ENCODE data around the gene USP5.

The USP5 gene

DNA sequence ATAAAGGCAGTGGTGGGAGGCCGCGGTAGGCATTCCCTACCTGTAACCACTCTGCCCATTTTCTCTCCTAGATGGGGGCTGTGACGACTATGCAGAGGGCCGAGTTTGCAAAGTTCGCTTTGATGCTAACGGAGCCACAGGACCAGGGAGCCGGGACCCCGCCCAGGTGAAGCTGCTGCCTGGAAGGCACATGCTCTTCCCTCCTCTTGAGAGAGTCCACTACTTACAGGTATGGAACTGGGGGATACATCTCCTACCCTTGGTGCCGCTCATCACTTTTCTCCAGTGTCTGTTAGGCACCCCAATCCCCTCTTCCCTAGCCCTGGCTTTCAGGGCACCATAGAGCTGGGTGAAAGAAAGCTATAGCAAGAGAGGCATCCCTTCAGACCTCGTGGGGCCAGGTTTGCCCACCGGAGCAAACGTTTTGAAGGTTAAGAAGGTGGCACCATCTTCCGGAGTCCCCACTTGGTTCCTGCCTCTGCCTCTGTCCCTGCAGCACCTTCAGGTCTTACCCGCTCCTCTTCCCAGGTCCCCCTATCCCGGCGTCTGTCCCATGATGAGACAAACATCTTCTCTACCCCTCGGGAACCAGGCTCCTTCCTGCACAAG, 25.7 kb upstream of the USP5 start:
- DNase-seq: no peak

DNA sequence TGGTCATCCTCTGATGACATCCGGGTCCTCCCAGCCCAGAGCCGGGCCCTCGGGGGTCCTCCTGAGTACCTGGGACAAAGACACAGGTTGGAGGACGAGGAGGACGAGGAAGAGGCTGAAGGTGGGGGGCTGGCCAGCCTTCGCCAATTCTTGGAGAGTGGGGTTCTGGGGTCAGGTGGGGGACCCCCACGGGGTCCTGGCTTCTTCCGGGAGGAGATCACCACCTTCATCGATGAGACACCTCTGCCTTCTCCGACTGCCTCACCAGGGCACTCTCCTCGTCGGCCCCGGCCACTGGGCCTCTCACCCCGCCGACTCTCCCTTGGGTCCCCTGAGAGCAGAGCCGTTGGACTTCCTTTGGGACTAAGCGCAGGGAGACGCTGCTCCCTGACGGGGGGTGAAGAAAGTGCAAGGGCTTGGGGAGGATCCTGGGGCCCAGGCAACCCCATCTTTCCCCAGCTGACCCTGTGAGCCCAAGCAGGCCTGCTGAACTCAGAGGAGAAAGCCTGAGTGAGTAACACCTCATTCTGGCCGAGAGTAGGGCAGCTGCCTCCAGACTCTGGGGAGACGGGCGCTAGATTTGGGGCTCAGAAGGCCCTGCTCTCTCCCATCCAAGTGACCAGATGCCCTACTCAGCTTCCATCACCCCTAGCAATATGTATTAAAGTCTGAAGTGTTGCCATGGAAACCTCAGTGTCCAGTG, 25.1 kb upstream of the USP5 start:
- DNase-seq: no peak

- DNase-seq: peak; percentile 72
Observed at GRCh38 chr12:6827437-6827911, 24.5 kb upstream of the USP5 start.

DNA sequence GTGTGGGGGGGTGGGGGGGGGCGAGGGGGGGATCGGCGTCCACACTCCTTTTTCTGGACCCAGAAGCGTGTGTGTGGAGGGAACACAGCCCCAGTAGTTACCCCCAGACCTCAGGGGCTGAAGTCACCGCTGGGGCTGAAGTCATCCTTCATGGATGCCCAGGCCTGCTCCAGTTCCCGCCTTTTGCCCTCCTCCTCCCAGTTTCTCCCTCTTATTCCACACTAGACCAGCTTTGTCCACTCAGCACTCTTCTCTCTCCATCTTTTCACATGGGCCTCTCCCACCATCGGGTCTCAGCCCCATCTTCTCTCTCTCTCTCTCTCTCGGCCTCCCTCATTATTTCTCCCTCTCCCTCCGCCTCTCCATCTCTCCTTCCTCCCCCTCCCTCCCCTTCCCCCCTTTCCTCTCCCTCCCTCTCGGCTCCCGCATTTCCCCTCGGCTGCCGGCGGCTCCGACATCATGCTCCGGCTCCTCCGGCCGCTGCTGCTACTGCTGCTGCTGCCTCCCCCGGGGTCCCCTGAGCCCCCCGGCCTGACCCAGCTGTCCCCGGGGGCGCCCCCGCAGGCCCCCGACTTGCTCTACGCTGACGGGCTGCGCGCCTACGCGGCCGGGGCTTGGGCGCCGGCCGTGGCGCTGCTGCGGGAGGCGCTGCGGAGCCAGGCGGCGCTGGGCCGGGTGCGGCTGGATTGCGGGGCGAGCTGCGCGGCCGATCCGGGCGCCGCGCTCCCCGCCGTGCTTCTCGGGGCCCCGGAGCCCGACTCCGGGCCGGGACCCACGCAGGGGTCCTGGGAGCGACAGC, 23.8 kb upstream of the USP5 start, which contains the start of gene P3H3:
Gene P3H3, plus strand, starts transcription at position 426 of the 799 bp plus-strand sequence. Its CDS starts 34 bp downstream, at position 460.
- no peak for DNase-seq

GRCh38 chr12:6828781-6829535, 23.0 kb upstream of the USP5 start:
- DNase-seq: peak; percentile 64

DNA sequence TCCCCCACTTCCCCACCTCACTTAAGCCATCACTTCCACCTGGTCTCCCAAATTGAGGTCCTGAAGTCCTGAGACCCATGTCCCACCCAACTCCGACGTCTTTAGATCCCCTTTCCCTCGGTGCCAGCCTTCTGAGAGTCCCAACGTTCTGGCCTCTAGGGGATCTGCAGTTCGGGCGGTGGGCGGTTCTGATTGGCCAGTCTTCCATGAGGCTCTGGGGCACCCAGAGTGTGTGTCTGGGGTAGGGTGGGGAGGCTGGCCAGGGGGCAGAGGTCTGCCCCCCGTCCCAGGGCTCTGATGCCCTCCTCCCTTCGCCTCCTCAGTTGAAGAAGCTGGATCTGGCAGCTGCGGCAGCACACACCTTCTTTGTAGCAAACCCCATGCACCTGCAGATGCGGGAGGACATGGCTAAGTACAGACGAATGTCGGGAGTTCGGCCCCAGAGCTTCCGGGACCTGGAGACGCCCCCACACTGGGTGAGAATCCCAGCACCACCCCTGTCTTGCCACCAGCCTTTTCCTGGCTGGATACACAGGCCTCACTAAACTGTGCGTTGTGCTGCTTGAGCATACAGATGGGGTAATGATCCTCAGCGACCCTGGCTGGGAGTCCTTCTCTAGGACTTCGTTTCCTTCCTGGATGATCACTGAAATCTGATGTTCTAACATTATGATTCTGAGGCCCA, 22.3 kb upstream of the USP5 start:
- DNase-seq: no peak

DNA sequence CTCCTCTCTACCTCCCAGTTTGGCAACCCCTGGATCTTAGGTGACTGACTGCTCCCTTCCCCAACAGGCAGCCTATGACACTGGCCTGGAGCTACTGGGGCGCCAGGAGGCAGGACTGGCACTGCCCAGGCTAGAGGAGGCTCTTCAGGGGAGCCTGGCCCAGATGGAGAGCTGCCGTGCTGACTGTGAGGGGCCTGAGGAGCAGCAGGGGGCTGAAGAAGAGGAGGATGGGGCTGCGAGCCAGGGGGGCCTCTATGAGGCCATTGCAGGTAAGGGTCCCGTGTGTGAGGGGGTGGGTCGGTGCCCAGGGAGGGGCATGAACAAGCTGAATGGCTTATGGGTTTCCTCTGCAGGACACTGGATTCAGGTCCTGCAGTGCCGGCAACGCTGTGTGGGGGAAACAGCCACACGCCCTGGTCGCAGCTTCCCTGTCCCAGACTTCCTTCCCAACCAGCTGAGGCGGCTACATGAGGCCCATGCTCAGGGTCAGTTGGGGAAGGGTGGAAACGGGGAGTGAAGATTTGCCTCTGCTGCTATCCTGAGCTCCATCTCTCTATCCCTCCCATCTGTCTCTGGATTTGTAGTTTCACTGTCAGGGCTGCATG, 21.6 kb upstream of the USP5 start:
- no peak for DNase-seq

DNA sequence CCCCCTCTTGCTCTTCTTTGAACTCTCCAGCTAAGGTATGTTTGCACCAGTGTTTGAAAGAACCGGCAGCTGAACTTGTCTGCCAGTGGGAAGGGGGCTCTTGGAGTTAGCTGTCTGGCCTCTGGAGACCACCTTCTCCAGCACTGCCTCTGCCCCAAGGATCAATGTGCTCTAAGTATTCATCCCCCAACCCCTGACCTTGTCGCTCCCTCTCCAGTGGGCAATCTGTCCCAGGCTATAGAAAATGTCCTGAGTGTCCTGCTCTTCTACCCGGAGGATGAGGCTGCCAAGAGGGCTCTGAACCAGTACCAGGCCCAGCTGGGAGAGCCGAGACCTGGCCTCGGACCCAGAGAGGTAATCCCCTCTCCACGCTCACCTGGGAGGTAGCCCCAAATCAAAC, 21.0 kb upstream of the USP5 start:
- DNase-seq: no peak

DNA sequence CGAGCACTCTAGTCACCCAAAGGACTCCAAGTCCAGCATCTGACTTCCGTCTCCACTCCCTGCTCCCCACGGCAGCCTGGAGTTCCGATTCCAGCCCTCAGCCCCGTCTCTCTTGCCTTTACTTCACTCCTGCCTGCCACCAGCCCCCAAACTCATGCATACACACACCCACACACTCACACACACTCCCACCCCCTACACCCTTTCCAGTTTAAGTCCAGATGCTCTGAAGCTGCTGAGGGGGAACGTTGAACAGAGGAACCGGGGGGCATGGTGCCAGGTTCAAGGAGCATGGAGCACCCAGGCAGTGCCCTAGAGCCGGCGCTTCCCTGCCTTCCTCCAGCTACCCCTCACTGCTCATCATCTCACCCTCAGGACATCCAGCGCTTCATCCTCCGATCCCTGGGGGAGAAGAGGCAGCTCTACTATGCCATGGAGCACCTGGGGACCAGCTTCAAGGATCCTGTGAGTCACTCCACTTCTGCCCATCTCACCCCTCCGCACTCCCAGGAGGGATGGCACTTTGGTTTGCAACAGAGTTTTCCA, 20.4 kb upstream of the USP5 start:
- DNase-seq: no peak

DNA sequence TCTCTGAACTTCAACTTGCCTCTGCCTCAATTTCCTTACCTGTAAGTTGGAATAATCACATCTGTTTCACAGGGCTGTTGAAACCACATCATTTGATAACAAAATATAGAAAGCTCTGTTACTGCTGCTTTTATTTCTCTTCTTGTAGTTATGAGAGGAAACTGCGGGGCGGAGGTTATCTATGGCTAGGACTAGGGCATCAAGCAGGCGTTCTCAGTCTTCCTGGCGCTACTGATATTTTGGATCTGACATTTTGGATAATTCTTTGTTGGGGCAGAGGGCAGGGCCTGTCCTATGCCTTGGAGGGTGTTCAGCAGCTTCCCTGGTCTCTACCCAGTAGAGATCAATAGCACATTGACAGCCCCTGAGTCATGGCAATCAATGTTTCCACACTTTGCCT, 19.8 kb upstream of the USP5 start:
- no peak for DNase-seq

DNA sequence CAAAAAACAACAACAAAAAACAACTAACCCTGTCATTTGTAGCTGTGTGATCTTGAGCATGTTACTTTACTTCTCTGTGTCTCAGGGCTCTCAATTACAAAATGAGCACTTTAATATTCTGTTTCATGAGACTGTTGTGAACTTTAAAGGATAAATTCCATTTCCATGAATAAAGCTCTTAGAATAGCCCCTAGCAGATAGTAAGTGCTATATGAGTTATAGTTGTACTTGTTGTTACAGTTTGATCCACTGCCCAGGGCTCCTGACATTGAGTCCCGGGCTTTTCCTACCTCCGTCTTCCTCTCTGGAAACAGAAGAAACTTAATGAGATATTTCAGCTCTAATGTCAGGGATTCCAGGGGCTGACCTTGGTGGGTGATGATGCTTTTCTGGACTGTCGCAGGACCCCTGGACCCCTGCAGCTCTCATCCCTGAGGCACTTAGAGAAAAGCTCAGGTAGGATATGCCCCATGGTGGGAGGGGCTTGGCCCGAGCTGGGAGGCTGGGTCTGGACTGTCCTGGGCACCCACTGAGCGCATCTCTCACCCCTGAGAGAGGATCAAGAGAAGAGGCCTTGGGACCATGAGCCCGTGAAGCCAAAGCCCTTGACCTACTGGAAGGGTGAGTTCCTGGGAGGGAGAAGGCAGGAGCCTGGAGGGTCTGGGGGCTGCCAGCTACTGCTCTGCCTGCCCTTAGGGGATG, 18.6 kb upstream of the USP5 start:
- no peak for DNase-seq

DNA sequence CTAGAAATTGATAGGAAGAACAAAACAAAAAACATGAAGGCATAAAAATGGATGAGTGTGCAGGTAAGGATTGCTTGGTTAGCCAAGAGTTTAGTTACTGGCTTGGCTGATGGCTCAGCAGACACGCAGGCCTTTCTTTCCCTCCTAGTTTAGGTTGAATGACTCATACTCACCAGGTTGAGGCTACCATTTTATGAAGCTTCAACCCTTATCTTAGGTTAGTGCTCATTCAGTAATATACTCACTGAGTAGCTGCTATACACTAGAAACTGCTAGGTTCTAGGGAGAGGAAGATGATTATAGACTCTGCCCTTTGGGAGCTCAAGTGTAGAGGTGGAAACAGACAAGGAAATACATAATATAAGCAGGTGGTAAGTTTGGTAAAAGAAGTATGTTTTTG, 17.7 kb upstream of the USP5 start:
- DNase-seq: no peak

- DNase-seq: no peak
Observed at GRCh38 chr12:6834873-6835272, 17.1 kb upstream of the USP5 start.

- DNase-seq: no peak
Observed at GRCh38 chr12:6836851-6837250, 15.1 kb upstream of the USP5 start.

DNA sequence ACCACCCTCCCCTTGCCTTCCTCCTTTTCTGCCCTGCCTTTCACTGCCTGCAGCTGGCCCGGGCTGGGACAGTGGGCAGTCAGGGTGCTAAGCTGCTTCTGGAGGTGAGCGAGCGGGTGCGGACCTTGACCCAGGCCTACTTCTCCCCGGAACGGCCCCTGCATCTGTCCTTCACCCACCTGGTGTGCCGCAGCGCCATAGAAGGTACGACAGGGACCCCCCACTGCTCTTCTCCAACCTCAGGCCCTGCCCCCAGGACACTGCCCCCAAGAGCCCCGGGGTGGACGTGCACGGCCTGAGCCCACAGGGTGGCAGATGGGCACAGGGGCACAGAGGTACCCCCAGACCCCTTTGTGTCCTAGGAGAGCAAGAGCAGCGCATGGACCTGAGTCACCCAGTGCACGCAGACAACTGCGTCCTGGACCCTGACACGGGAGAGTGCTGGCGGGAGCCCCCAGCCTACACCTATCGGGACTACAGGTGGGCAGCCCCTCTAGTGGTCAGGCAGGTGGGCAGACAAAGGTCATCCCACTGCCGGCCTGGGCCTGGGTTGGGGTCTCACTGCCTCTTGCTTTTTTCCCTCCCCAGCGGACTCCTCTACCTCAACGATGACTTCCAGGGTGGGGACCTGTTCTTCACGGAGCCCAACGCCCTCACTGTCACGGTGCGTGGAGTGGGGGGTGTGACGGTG, 14.4 kb upstream of the USP5 start:
- no peak for DNase-seq

GRCh38 chr12:6838854-6839253, 13.1 kb upstream of the USP5 start:
- no peak for DNase-seq

- DNase-seq: no peak
Observed at GRCh38 chr12:6839482-6840201, 12.3 kb upstream of the USP5 start.

DNA sequence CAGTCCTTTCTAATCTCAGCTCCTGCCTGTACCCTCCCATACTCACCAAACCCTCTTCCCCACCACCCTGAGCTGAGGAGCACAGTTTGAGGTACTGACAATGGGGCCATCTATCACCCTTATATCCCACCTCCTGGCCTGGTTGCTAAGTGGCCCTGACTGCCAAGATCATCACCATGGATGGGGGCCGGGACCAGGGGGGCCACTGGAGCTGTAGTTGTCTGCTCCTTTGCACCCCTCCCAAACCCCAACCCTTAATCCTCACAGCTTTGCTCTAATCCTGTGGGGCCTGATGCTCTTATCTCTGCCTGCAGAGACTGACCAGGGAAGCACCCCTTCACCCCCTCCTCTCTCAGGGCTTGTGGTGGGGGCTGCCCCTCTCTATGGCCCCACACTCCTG, 11.6 kb upstream of the USP5 start:
- no peak for DNase-seq

GRCh38 chr12:6840761-6841515, 11.0 kb upstream of the USP5 start, which contains the start of gene GNB3:
Gene GNB3, plus strand, starts transcription at chr12:6840925. Its CDS starts 363 bp downstream, at chr12:6841288.
- DNase-seq: no peak

All from CD4-positive, alpha-beta T cell treated with Interleukin-17A for 4 hours (primary cell).